GM23338 (cell line): ENCODE measurements around the gene STX1A.

Experiments
- EZH2 ChIP-seq: fragments of 200-600 bp; sonication (generic); IDR thresholded peaks from one replicate; pipeline ENCODE4 v1.8.0; 2017; ENCODE audit warnings: antibody characterized with exemption, mild to moderate bottlenecking, low read depth; ENCODE audit not compliant: unreplicated experiment
- EZH2phosphoT487 ChIP-seq: fragments of 200-600 bp; sonication (generic); IDR thresholded peaks from one replicate; pipeline ENCODE4 v1.8.1; 2018; ENCODE audit warnings: antibody characterized with exemption; ENCODE audit not compliant: unreplicated experiment
- POLR2AphosphoS5 ChIP-seq: IDR thresholded peaks from 2 replicates; pipeline ENCODE4 v1.6.1; 2016; ENCODE audit warnings: antibody characterized with exemption, low read depth
- REST ChIP-seq: IDR thresholded peaks from one replicate; pipeline ENCODE4 v1.6.1; 2018; ENCODE audit warnings: antibody characterized with exemption; ENCODE audit not compliant: unreplicated experiment
- ZNF114 ChIP-seq: fragments of 250-450 bp; sonication (Bioruptor Pico); IDR thresholded peaks from 2 replicates; pipeline ENCODE4 v1.5.0; 2020; ENCODE audit warnings: mild to moderate bottlenecking, moderate library complexity
- TF ChIP-seq, protein P1 (sequence below), 2 experiments: fragments of 200-600 bp in 1 of 2; sonication (generic) in 1 of 2; conservative IDR thresholded peaks; 2 replicates each; pipeline versions ENCODE4 v1.5.1 to v1.6.1; 2016 to 2017; ENCODE audit warnings: antibody characterized with exemption in 2 of 2, low read depth in 2 of 2, mild to moderate bottlenecking in 2 of 2, moderate library complexity in 1 of 2

GRCh38 chr7:73699370-73700068, 19.9 kb downstream of the STX1A start:
- TF ChIP-seq REST, result no peak
- TF ChIP-seq, protein P1, sequence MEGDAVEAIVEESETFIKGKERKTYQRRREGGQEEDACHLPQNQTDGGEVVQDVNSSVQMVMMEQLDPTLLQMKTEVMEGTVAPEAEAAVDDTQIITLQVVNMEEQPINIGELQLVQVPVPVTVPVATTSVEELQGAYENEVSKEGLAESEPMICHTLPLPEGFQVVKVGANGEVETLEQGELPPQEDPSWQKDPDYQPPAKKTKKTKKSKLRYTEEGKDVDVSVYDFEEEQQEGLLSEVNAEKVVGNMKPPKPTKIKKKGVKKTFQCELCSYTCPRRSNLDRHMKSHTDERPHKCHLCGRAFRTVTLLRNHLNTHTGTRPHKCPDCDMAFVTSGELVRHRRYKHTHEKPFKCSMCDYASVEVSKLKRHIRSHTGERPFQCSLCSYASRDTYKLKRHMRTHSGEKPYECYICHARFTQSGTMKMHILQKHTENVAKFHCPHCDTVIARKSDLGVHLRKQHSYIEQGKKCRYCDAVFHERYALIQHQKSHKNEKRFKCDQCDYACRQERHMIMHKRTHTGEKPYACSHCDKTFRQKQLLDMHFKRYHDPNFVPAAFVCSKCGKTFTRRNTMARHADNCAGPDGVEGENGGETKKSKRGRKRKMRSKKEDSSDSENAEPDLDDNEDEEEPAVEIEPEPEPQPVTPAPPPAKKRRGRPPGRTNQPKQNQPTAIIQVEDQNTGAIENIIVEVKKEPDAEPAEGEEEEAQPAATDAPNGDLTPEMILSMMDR (conservative IDR thresholded peaks at IDR 0.05; ENCODE audit: low read depth in 2 of 2), result no peak
- no peak for TF ChIP-seq EZH2
- TF ChIP-seq EZH2phosphoT487, result no peak
- no peak for TF ChIP-seq POLR2AphosphoS5
- TF ChIP-seq ZNF114 (CRISPR knock-in tag), result no peak
